OCI-LY1 (cell line): ENCODE results near the gene DNMT3A.
A peak's percentile ranks its signal among the peaks of the same experiment; 100 is the strongest.

Experiments
- H2AFZ ChIP-seq: fragments of 200-600 bp; sonication (generic), shearing (Covaris generic); 2 replicates; pipeline ENCODE4 v1.6.0; 2014; ENCODE audit warnings: antibody characterized with exemption, mild to moderate bottlenecking, low read length
- H3F3A ChIP-seq: fragments of 200-600 bp; sonication (generic), shearing (Covaris generic); 2 replicates; pipeline ENCODE4 v1.6.0; 2014; ENCODE audit warnings: mild to moderate bottlenecking, antibody characterized with exemption, low read length, moderate library complexity; ENCODE audit not compliant: insufficient read depth
- H3K27ac ChIP-seq: fragments of 200-600 bp; sonication (generic); 2 replicates; pipeline ENCODE4 v1.5.1; 2014; ENCODE audit warnings: low read length, mixed run types, mild to moderate bottlenecking, low read depth; ENCODE audit not compliant: poor library complexity, severe bottlenecking
- H3K27me3 ChIP-seq: fragments of 200-600 bp; sonication (generic); 2 replicates; pipeline ENCODE4 v1.6.0; 2014; ENCODE audit warnings: antibody characterized with exemption, mild to moderate bottlenecking, low read length, moderate library complexity; ENCODE audit not compliant: insufficient read depth
- H3K36me3 ChIP-seq: fragments of 200-600 bp; sonication (generic); 2 replicates; pipeline ENCODE4 v1.6.1; 2014; ENCODE audit warnings: mild to moderate bottlenecking, antibody characterized with exemption, low read length, moderate library complexity, mixed read lengths; ENCODE audit not compliant: insufficient read depth
- H3K4me1 ChIP-seq: fragments of 200-600 bp; sonication (generic); 2 replicates; pipeline ENCODE4 v1.5.1; 2014; ENCODE audit warnings: mild to moderate bottlenecking, low read length, moderate library complexity; ENCODE audit not compliant: insufficient read depth, severe bottlenecking
- H3K4me2 ChIP-seq: fragments of 200-600 bp; sonication (generic), shearing (Covaris generic); 2 replicates; pipeline ENCODE4 v1.6.1; 2014; ENCODE audit warnings: low read length
- H3K4me3 ChIP-seq: fragments of 200-600 bp; sonication (generic); 2 replicates; pipeline ENCODE4 v1.5.1; 2014; ENCODE audit warnings: low read length, low read depth, mild to moderate bottlenecking, mixed read lengths; ENCODE audit not compliant: poor library complexity, severe bottlenecking
- H3K79me2 ChIP-seq: fragments of 200-600 bp; shearing (Covaris generic); 2 replicates; pipeline ENCODE4 v1.6.1; 2016; ENCODE audit warnings: mixed run types, low read length, mixed read lengths; ENCODE audit not compliant: insufficient read depth
- H3K9ac ChIP-seq: fragments of 200-600 bp; sonication (generic), shearing (Covaris generic); 2 replicates; pipeline ENCODE4 v1.6.1; 2014; ENCODE audit warnings: mild to moderate bottlenecking, low read length, mixed read lengths
- H3K9me2 ChIP-seq: fragments of 200-600 bp; sonication (generic), shearing (Covaris generic); 2 replicates; pipeline ENCODE4 v1.6.1; 2014; ENCODE audit warnings: low read depth, mild to moderate bottlenecking, low read length, mixed read lengths
- H3K9me3 ChIP-seq: fragments of 200-600 bp; shearing (Covaris generic); 2 replicates; pipeline ENCODE4 v1.6.1; 2014; ENCODE audit warnings: low read length, mixed read lengths
- H4K20me1 ChIP-seq: fragments of 200-600 bp; sonication (generic), shearing (Covaris generic); 2 replicates; pipeline ENCODE4 v1.6.0; 2016; ENCODE audit warnings: mild to moderate bottlenecking, low read length; ENCODE audit not compliant: insufficient read depth
- CTCF ChIP-seq: fragments of 200-600 bp; sonication (generic), shearing (Covaris generic); IDR thresholded peaks from 2 replicates; pipeline ENCODE4 v1.5.1; 2017; ENCODE audit warnings: mild to moderate bottlenecking, antibody characterized with exemption, low read length, moderate library complexity, mixed read lengths
- EZH2 ChIP-seq: fragments of 200-600 bp; sonication (generic), shearing (Covaris generic); IDR thresholded peaks from 2 replicates; pipeline ENCODE4 v1.8.0; 2017; ENCODE audit warnings: borderline replicate concordance, mixed run types, mild to moderate bottlenecking, antibody characterized with exemption, low read length, moderate library complexity, mixed read lengths

Gene DNMT3A

DNA sequence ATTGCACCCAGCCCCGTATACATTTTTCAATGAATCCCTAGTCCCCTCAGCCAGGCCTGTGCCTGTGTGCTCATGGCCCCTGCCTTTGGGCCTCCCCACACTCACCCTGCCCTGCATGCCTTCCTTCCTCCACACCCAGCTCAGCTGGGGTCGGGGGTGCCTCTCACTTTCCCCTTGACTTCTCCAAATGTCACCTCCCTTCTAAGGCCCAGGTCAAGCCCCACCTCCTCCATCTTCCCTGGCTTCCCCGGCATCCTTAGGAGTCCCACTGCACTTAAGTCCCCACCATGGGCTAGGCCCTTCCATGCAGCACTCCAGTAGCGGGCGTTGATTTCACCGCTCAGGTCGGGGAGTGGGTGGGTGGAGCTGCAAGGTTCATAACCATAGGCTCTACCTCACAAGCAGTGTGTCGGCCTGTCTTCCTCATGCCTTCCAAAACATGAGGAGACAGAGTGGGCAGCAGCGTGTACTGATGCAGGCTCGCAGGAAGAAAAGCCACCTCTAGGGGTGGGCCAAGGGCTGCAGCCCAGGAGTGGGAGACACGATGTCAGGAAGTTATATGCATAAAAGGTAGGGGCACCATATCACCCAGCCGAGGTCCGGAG lies 47.7 kb downstream of the DNMT3A start:
- no peaks in the 10 kb centered on the region for H3K79me2 ChIP-seq
- peak overlapping the region; percentile 28 for H3K4me3 ChIP-seq
- peak overlapping the region; percentile 16 for H3K27ac ChIP-seq
- no peaks in the 10 kb centered on the region for H3F3A ChIP-seq
- H3K27me3 ChIP-seq, result no peaks in the 10 kb centered on the region
- peak overlapping the region; percentile 60; the same call in 1 of the 2 replicates for H3K4me2 ChIP-seq
- TF ChIP-seq CTCF, result no peak
- no peak for TF ChIP-seq EZH2
- no peaks in the 10 kb centered on the region for H3K9me2 ChIP-seq
- H3K9me3 ChIP-seq, result no peaks in the 10 kb centered on the region
- no peak overlapping the region for H2AFZ ChIP-seq
- no peaks in the 10 kb centered on the region; the same call in 1 of the 2 replicates for H3K36me3 ChIP-seq
- peaks cover 18% of the 10 kb centered on the region for H3K4me1 ChIP-seq
- no peak overlapping the region; the same call in 1 of the 2 replicates for H3K9ac ChIP-seq
- no peaks in the 10 kb centered on the region for H4K20me1 ChIP-seq

DNA sequence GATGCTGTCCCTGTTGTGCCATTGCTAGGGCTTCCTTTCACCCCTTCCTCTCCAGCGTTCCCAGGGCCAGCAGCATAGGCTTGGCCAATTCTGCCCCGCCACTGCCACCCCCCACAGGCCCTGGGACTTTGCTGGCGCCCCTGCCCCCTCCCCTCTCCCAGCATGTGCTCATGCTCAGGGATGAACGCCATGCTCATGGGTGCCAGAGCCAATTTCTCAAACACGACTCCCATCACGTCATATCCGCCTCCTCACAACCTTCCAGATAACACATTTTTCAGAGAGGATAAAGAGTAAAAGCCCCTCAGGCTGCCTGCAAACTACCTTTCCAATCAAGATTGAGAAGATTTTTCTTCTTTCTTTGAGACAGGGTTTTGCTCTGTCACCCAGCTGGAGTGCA lies 48.6 kb downstream of the DNMT3A start:
- Histone ChIP-seq H3F3A (no peaks in the 10 kb centered on the region), H3K9me2 (no peaks in the 10 kb centered on the region), H3K9me3 (no peaks in the 10 kb centered on the region), H2AFZ (no peak overlapping the region), H3K36me3 (no peaks in the 10 kb centered on the region; the same call in 1 of the 2 replicates), H3K79me2 (no peaks in the 10 kb centered on the region), H3K27ac (no peak overlapping the region), H4K20me1 (no peaks in the 10 kb centered on the region), H3K4me2 (no peak overlapping the region), H3K27me3 (no peaks in the 10 kb centered on the region), H3K9ac (no peak overlapping the region), H3K4me3 (no peak overlapping the region), H3K4me1 (peaks cover 18% of the 10 kb centered on the region)
- TF ChIP-seq CTCF, result no peak
- TF ChIP-seq EZH2, result no peak

DNA sequence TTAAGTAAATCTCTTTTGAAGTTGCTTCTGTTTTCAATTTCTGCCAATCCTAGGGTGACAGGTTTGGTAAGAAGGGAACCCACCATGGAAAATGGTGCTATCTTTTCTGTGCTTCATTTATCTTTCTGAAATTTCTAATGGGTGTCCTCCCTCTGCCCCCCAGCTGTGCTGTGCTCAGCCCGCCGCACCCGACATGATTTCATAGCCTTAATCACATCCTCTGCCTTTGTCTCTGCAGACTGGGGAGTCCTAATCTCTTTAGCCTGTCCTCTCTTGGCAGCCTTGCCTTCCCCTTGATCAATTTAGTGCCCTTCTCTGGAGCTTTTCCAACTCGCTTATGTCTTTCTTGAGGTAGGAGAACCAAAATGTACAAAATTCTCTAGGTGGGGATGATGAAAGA lies 49.3 kb downstream of the DNMT3A start:
- Histone ChIP-seq H3K9me3 (no peaks in the 10 kb centered on the region), H3K4me1 (peaks cover 18% of the 10 kb centered on the region), H3K4me3 (no peak overlapping the region), H3K36me3 (no peaks in the 10 kb centered on the region; the same call in 1 of the 2 replicates), H2AFZ (no peak overlapping the region), H3K9me2 (no peaks in the 10 kb centered on the region), H3F3A (no peaks in the 10 kb centered on the region), H4K20me1 (no peaks in the 10 kb centered on the region), H3K9ac (no peak overlapping the region), H3K79me2 (no peaks in the 10 kb centered on the region), H3K27me3 (no peaks in the 10 kb centered on the region), H3K27ac (no peak overlapping the region), H3K4me2 (no peak overlapping the region)
- TF ChIP-seq EZH2 (no peak), CTCF (no peak)
